Measurements from ENCODE around the gene MMP3.

DNA sequence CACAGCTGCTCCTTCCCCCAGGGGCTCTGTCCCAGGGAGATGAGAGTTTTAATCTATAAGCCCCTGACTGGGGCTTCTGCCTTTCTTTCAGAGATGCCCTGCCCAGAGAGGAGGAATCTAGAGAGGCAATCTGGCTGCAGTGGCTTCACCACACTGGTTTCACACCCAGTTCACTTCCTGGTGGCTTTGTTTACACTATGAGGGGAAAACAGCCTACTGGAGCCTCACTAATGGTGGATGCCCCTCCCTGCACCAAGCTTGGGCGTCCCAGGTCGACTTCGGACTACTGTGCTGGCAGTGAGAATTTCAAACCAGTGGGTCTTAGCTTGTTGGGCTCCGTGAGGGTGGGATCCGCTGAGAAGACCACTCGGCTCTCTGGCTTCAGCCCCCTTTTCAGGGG is 23.9 kb downstream of the MMP3 start:
- TF ChIP-seq, protein P1, sequence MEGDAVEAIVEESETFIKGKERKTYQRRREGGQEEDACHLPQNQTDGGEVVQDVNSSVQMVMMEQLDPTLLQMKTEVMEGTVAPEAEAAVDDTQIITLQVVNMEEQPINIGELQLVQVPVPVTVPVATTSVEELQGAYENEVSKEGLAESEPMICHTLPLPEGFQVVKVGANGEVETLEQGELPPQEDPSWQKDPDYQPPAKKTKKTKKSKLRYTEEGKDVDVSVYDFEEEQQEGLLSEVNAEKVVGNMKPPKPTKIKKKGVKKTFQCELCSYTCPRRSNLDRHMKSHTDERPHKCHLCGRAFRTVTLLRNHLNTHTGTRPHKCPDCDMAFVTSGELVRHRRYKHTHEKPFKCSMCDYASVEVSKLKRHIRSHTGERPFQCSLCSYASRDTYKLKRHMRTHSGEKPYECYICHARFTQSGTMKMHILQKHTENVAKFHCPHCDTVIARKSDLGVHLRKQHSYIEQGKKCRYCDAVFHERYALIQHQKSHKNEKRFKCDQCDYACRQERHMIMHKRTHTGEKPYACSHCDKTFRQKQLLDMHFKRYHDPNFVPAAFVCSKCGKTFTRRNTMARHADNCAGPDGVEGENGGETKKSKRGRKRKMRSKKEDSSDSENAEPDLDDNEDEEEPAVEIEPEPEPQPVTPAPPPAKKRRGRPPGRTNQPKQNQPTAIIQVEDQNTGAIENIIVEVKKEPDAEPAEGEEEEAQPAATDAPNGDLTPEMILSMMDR (IDR thresholded peaks at IDR 0.05 in 2 of 3, conservative IDR thresholded peaks at IDR 0.05 in 1 of 3; ENCODE audit: insufficient read depth in 2 of 3, low read depth in 1 of 3, low read length in 3 of 3) = no peak
- TF ChIP-seq ETV6 (IDR thresholded peaks at IDR 0.05; ENCODE audit: borderline replicate concordance in 1 of 2, low read depth in 2 of 2, low read length in 1 of 2) = no peak
- no peak for TF ChIP-seq ETV6 (CRISPR knock-in tag; IDR thresholded peaks at IDR 0.05; ENCODE audit: borderline replicate concordance)
- TF ChIP-seq BRD4 (IDR thresholded peaks at IDR 0.05) = no peak
- TF ChIP-seq, protein P2, sequence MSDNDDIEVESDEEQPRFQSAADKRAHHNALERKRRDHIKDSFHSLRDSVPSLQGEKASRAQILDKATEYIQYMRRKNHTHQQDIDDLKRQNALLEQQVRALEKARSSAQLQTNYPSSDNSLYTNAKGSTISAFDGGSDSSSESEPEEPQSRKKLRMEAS (CRISPR knock-in tag; IDR thresholded peaks at IDR 0.05) = no peak
- TF ChIP-seq EZH2 (IDR thresholded peaks at IDR 0.05; ENCODE audit: borderline replicate concordance, low read depth, low read length) = no peak
- no peak for TF ChIP-seq PHF20 (IDR thresholded peaks at IDR 0.05; ENCODE audit: partially characterized antibody)
- no peak for TF ChIP-seq ZNF79 (CRISPR knock-in tag; IDR thresholded peaks at IDR 0.05; ENCODE audit: low read depth)
